Loucy (cell line): ENCODE measurements around the gene ST3GAL2.
"Not testable (repeated sequence)": the region's sequence is repeated elsewhere in the genome, so short reads cannot be mapped to it uniquely, and the experiment has no call there.

Experiments used
- H2AFZ ChIP-seq: fragments of 200-600 bp; sonication (generic); 2 replicates; pipeline ENCODE4 v1.6.0; 2016; ENCODE audit warnings: antibody characterized with exemption, mild to moderate bottlenecking, low read length, moderate library complexity
- H3F3A ChIP-seq: fragments of 200-600 bp; 2 replicates; pipeline ENCODE4 v1.6.0; 2016; ENCODE audit warnings: antibody characterized with exemption, low read depth, mild to moderate bottlenecking
- H3K27me3 ChIP-seq: fragments of 200-600 bp; sonication (generic); 2 replicates; pipeline ENCODE4 v1.6.1; 2014; ENCODE audit warnings: low read length, mild to moderate bottlenecking; ENCODE audit not compliant: insufficient read depth, poor library complexity, severe bottlenecking
- H3K36me3 ChIP-seq: fragments of 200-600 bp; sonication (generic); 2 replicates; pipeline ENCODE4 v1.6.1; 2016; ENCODE audit warnings: low read length; ENCODE audit not compliant: insufficient read depth
- H3K4me1 ChIP-seq: fragments of 200-600 bp; sonication (generic); 2 replicates; pipeline ENCODE4 v1.5.1; 2014; ENCODE audit warnings: low read length, mild to moderate bottlenecking; ENCODE audit not compliant: insufficient read depth, poor library complexity, severe bottlenecking
- H3K4me2 ChIP-seq: fragments of 200-600 bp; sonication (generic); 2 replicates; pipeline ENCODE4 v1.6.0; 2014; ENCODE audit warnings: antibody characterized with exemption, low read length, low read depth, mild to moderate bottlenecking; ENCODE audit not compliant: poor library complexity, severe bottlenecking
- H3K4me3 ChIP-seq: fragments of 200-600 bp; sonication (generic); 2 replicates; pipeline ENCODE4 v1.5.1; 2014; ENCODE audit warnings: low read length, mild to moderate bottlenecking, mixed read lengths; ENCODE audit not compliant: poor library complexity, severe bottlenecking
- H3K79me2 ChIP-seq: fragments of 200-600 bp; sonication (generic); 2 replicates; pipeline ENCODE4 v1.6.1; 2014; ENCODE audit warnings: low read length; ENCODE audit not compliant: insufficient read depth
- H3K9ac ChIP-seq: fragments of 200-600 bp; sonication (generic); 2 replicates; pipeline ENCODE4 v1.6.0; 2014; ENCODE audit warnings: mild to moderate bottlenecking, low read depth, low read length, moderate library complexity; ENCODE audit not compliant: poor library complexity, severe bottlenecking
- H3K9me2 ChIP-seq: fragments of 200-600 bp; sonication (generic); replicated peaks from 2 replicates; pipeline ENCODE4 v1.6.1; 2016; ENCODE audit warnings: low read depth, low read length, mixed read lengths
- H3K9me3 ChIP-seq: fragments of 200-600 bp; sonication (generic); 2 replicates; pipeline ENCODE4 v1.6.1; 2014; ENCODE audit warnings: mild to moderate bottlenecking, antibody characterized with exemption, low read length, low read depth; ENCODE audit not compliant: insufficient read depth
- H4K20me1 ChIP-seq: fragments of 200-600 bp; sonication (generic); 2 replicates; pipeline ENCODE4 v1.6.0; 2014; ENCODE audit warnings: antibody characterized with exemption, low read length, mild to moderate bottlenecking; ENCODE audit not compliant: insufficient read depth, poor library complexity, severe bottlenecking
- EZH2phosphoT487 ChIP-seq: fragments of 200-600 bp; IDR thresholded peaks from 2 replicates; pipeline ENCODE4 v1.6.1; 2018; ENCODE audit warnings: antibody characterized with exemption, mild to moderate bottlenecking, moderate library complexity, borderline replicate concordance
- TF ChIP-seq, protein P1 (sequence below): fragments of 200-600 bp; sonication (generic); conservative IDR thresholded peaks from 2 replicates; pipeline ENCODE4 v1.5.1; 2014; ENCODE audit warnings: mild to moderate bottlenecking, antibody characterized with exemption, low read length

ST3GAL2 gene

DNA sequence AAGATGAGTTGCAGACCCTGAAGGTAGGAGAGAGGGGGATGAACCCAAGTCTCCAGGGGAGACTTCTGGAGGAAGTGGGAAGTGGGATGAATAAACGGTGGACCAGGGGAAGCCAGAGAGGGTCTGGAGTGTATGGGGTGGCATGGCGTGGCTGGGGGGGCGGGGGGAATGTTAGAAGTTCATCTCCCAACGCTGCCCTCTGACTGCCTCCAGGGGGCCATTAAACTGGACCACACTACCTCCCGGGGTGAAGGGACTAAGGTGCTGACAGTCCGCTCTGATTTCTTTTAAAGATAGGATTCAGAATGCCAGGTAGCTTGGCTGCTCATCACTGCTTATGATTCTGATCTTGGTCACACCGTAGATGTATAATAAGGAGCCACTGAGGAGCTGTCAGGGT is 21.2 kb downstream of the ST3GAL2 start:
- no peak for TF ChIP-seq EZH2phosphoT487
- TF ChIP-seq, protein P1, sequence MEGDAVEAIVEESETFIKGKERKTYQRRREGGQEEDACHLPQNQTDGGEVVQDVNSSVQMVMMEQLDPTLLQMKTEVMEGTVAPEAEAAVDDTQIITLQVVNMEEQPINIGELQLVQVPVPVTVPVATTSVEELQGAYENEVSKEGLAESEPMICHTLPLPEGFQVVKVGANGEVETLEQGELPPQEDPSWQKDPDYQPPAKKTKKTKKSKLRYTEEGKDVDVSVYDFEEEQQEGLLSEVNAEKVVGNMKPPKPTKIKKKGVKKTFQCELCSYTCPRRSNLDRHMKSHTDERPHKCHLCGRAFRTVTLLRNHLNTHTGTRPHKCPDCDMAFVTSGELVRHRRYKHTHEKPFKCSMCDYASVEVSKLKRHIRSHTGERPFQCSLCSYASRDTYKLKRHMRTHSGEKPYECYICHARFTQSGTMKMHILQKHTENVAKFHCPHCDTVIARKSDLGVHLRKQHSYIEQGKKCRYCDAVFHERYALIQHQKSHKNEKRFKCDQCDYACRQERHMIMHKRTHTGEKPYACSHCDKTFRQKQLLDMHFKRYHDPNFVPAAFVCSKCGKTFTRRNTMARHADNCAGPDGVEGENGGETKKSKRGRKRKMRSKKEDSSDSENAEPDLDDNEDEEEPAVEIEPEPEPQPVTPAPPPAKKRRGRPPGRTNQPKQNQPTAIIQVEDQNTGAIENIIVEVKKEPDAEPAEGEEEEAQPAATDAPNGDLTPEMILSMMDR = no peak
- Histone ChIP-seq H3K4me2 (no peak overlapping the region), H3K79me2 (peaks cover 60% of the 10 kb centered on the region; the same call in 1 of the 2 replicates), H3K4me3 (no peak overlapping the region), H3K9me3 (no peaks in the 10 kb centered on the region), H4K20me1 (peaks cover 31% of the 10 kb centered on the region), H3K27me3 (no peaks in the 10 kb centered on the region), H3F3A (no peaks in the 10 kb centered on the region), H2AFZ (no peak overlapping the region), H3K36me3 (peaks cover 3% of the 10 kb centered on the region; the same call in 1 of the 2 replicates), H3K9me2 (no peaks in the 10 kb centered on the region), H3K9ac (no peak overlapping the region), H3K4me1 (peaks cover 14% of the 10 kb centered on the region)

DNA sequence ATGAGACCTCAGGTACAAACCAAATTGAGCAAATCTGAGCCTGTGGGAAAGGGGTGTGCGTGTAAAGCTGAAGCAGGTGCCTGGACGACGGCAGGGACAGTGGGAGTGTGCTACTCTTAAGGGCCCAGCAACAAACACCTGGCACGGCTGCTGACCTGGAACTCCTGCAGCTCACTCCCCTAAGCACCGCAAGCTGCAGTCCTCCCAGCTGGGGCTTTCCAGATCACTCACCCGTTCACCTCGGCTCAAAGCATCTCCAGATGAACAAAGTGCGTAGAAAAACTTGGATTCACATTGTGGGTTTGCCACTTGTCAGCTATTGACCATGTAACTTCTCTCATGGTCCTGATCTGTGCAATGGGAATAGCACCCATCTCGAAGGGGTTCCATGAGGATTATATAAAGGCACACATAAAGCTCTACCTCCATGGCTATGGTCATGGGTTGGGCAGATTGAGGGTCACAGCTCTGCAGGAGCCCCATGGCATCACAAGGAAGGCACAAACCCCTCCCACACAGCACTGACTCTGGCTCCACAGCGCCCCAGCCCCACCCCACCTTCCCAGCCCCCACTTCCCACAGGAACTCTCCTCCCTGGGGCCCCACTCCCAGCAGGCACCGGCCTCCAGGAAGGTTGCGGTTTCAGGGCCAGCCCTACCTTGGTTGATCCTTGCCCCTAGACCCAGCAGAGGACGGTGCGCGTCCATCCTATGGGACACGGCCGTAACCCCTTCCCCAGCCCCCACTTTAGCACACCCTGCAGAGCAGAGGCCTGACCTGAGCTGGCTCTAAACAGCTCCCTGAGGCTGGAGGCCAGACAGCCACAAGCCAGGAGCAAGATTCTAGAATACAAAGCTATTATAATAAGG is 21.9 kb downstream of the ST3GAL2 start:
- Histone ChIP-seq H3F3A (no peaks in the 10 kb centered on the region), H3K36me3 (peaks cover 9% of the 10 kb centered on the region; the same call in 1 of the 2 replicates), H3K27me3 (no peaks in the 10 kb centered on the region), H3K9me3 (no peaks in the 10 kb centered on the region), H3K4me1 (peaks cover 14% of the 10 kb centered on the region), H3K9ac (no peak overlapping the region), H3K9me2 (no peaks in the 10 kb centered on the region), H3K79me2 (peaks cover 54% of the 10 kb centered on the region; the same call in 1 of the 2 replicates), H4K20me1 (peaks cover 31% of the 10 kb centered on the region), H2AFZ (no peak overlapping the region), H3K4me3 (no peak overlapping the region), H3K4me2 (no peak overlapping the region)
- TF ChIP-seq EZH2phosphoT487 = no peak
- TF ChIP-seq, protein P1 = no peak

DNA sequence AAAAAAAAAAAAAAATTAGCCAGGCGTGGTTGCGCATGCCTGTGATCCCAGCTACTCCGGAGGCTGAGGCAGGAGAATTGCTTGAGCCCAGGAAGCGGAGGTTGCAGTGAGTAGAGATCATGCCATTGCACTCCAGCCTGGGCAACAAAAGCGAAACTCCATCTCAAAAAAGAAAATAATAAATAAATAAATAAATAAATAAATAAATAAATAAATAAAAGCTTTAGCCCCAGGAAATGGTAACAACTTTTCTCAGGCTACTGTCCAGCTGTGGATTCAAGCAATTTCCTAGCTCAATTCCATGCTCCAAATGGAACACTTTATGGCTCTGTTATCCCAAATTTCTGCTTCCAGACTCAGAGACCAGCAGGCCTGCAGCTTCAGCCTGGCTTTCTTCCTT is 25.3 kb downstream of the ST3GAL2 start:
- H4K20me1 ChIP-seq = peaks cover 20% of the 10 kb centered on the region
- H3K4me2 ChIP-seq, H3K4me1 ChIP-seq, H3K27me3 ChIP-seq, H3K9me2 ChIP-seq, H2AFZ ChIP-seq, H3K9me3 ChIP-seq, H3K4me3 ChIP-seq, H3F3A ChIP-seq, H3K9ac ChIP-seq: not testable (repeated sequence)
- H3K79me2 ChIP-seq = peaks cover 24% of the 10 kb centered on the region; the same call in 1 of the 2 replicates
- peaks cover 17% of the 10 kb centered on the region; the same call in 1 of the 2 replicates for H3K36me3 ChIP-seq
